HG03097 (cell line): ENCODE data around the gene FYN.
"Not testable (repeated sequence)": the region's sequence is repeated elsewhere in the genome, so short reads cannot be mapped to it uniquely, and the experiment has no call there.

Experiments used
- ATAC-seq: cut with Tn5 transposase; IDR thresholded peaks from one replicate; pipeline ENCODE4 v1.9.1; 2021; ENCODE audit not compliant: unreplicated experiment, low FRiP score

The FYN gene

GRCh38 chr6:111650049-111650448, 223.2 kb downstream of the FYN start:
- no peak for ATAC-seq

- no peak for ATAC-seq
These were observed 225.2 kb downstream of the FYN start for GRCh38 chr6:111648100-111648499.

- no peak for ATAC-seq
These were observed 226.3 kb downstream of the FYN start for GRCh38 chr6:111646942-111647341.

- ATAC-seq: no peak
These were observed 227.2 kb downstream of the FYN start for GRCh38 chr6:111646034-111646433.

GRCh38 chr6:111644893-111645430, 228.3 kb downstream of the FYN start:
- no peak for ATAC-seq

- ATAC-seq: no peak
These were observed 230.6 kb downstream of the FYN start for GRCh38 chr6:111642463-111643158.

GRCh38 chr6:111639266-111639665, 234.0 kb downstream of the FYN start:
- ATAC-seq: no peak

- ATAC-seq: not testable (repeated sequence)
These were observed 238.3 kb downstream of the FYN start for GRCh38 chr6:111634981-111635380.

- ATAC-seq: no peak
These were observed 239.4 kb downstream of the FYN start for GRCh38 chr6:111633822-111634221.

- ATAC-seq: no peak
These were observed 240.6 kb downstream of the FYN start for GRCh38 chr6:111632468-111633247.

GRCh38 chr6:111631903-111632460, 241.3 kb downstream of the FYN start:
- ATAC-seq: no peak

- no peak for ATAC-seq
These were observed 242.2 kb downstream of the FYN start for GRCh38 chr6:111631018-111631417.

GRCh38 chr6:111628142-111628850, 245.0 kb downstream of the FYN start:
- ATAC-seq: no peak

GRCh38 chr6:111626441-111626840, 246.8 kb downstream of the FYN start:
- ATAC-seq: no peak

GRCh38 chr6:111625461-111626391, 247.5 kb downstream of the FYN start:
- ATAC-seq: no peak

GRCh38 chr6:111625099-111625416, 248.2 kb downstream of the FYN start:
- no peak for ATAC-seq

- no peak for ATAC-seq
These were observed 248.7 kb downstream of the FYN start for GRCh38 chr6:111624401-111625098.

- ATAC-seq: no peak
These were observed 250.1 kb downstream of the FYN start for GRCh38 chr6:111623046-111623718.

- ATAC-seq: no peak
These were observed 253.1 kb downstream of the FYN start for GRCh38 chr6:111620169-111620568.
